MM.1S (cell line): ENCODE data around the gene ISL2.

Source experiments
- DNase-seq: peaks from one replicate; pipeline ENCODE4 v3.0.0-alpha.2; 2015
- H2AFZ ChIP-seq: fragments of 300-600 bp; sonication (generic); 2 replicates; pipeline ENCODE4 v1.6.0; 2016; ENCODE audit warnings: antibody characterized with exemption, low read length
- H3F3A ChIP-seq: fragments of 300-600 bp; sonication (generic); 2 replicates; pipeline ENCODE4 v1.6.1; 2016; ENCODE audit warnings: mild to moderate bottlenecking, antibody characterized with exemption, low read length, moderate library complexity, mixed read lengths; ENCODE audit not compliant: insufficient read depth
- H3K27ac ChIP-seq: fragments of 300-600 bp; sonication (generic); 2 replicates; pipeline ENCODE4 v1.5.1; 2016; ENCODE audit warnings: mild to moderate bottlenecking, low read length
- H3K27me3 ChIP-seq: fragments of 300-600 bp; sonication (generic); replicated peaks from 2 replicates; pipeline ENCODE4 v1.6.0; 2016; ENCODE audit warnings: low read length; ENCODE audit not compliant: insufficient read depth
- H3K36me3 ChIP-seq: fragments of 300-600 bp; sonication (generic); replicated peaks from 2 replicates; pipeline ENCODE4 v1.6.1; 2016; ENCODE audit warnings: mild to moderate bottlenecking, low read length, mixed read lengths; ENCODE audit not compliant: insufficient read depth
- H3K4me1 ChIP-seq: fragments of 300-600 bp; sonication (generic); 2 replicates; pipeline ENCODE4 v1.6.1; 2016; ENCODE audit warnings: low read length, mixed read lengths
- H3K4me2 ChIP-seq: fragments of 300-600 bp; sonication (generic); 2 replicates; pipeline ENCODE4 v1.6.0; 2016; ENCODE audit warnings: low read depth, low read length
- H3K4me3 ChIP-seq: fragments of 300-600 bp; sonication (generic); 2 replicates; pipeline ENCODE4 v1.5.1; 2016; ENCODE audit warnings: low read length, mixed read lengths
- H3K79me2 ChIP-seq: fragments of 300-600 bp; sonication (generic); 2 replicates; pipeline ENCODE4 v1.6.1; 2016; ENCODE audit warnings: mixed run types, low read length, mixed read lengths
- H3K9ac ChIP-seq: fragments of 300-600 bp; sonication (generic); 2 replicates; pipeline ENCODE4 v1.6.1; 2016; ENCODE audit warnings: low read length, mixed read lengths
- H3K9me2 ChIP-seq: fragments of 300-600 bp; sonication (generic); replicated peaks from 2 replicates; pipeline ENCODE4 v1.6.1; 2016; ENCODE audit warnings: mild to moderate bottlenecking, low read length, mixed read lengths; ENCODE audit not compliant: insufficient read depth
- H3K9me3 ChIP-seq: fragments of 300-600 bp; sonication (generic); replicated peaks from 2 replicates; pipeline ENCODE4 v1.6.1; 2016; ENCODE audit warnings: mild to moderate bottlenecking, low read length, mixed read lengths; ENCODE audit not compliant: insufficient read depth
- H4K20me1 ChIP-seq: fragments of 300-600 bp; sonication (generic); 2 replicates; pipeline ENCODE4 v1.6.1; 2016; ENCODE audit warnings: mild to moderate bottlenecking, low read length, moderate library complexity, mixed read lengths; ENCODE audit not compliant: insufficient read depth
- CTCF ChIP-seq: fragments of 300-600 bp; sonication (generic); IDR thresholded peaks from 2 replicates; pipeline ENCODE4 v1.5.1; 2016; ENCODE audit warnings: antibody characterized with exemption, low read length, mixed read lengths
- EZH2 ChIP-seq: fragments of 300-600 bp; sonication (generic); optimal IDR thresholded peaks from 2 replicates; pipeline ENCODE3; 2017; ENCODE audit warnings: low read depth, mild to moderate bottlenecking, antibody characterized with exemption, low read length, mixed read lengths
- EZH2phosphoT487 ChIP-seq: fragments of 300-600 bp; sonication (generic); IDR thresholded peaks from 2 replicates; pipeline ENCODE4 v1.6.1; 2018; ENCODE audit warnings: antibody characterized with exemption, low read length

The ISL2 gene

GRCh38 chr15:76324066-76324465 lies 12.5 kb upstream of the ISL2 start:
- no peak overlapping the region for H3K27ac ChIP-seq
- no peaks in the 10 kb centered on the region for H3K4me1 ChIP-seq
- no peak overlapping the region for H2AFZ ChIP-seq
- H4K20me1 ChIP-seq: no peaks in the 10 kb centered on the region
- no peaks in the 10 kb centered on the region for H3K36me3 ChIP-seq
- H3K4me2 ChIP-seq: no peak overlapping the region
- no peaks in the 10 kb centered on the region for H3K9me3 ChIP-seq
- H3F3A ChIP-seq: no peaks in the 10 kb centered on the region
- H3K4me3 ChIP-seq: no peak overlapping the region
- H3K27me3 ChIP-seq: no peaks in the 10 kb centered on the region
- TF ChIP-seq CTCF (no peak), EZH2 (no peak), EZH2phosphoT487 (no peak)
- DNase-seq: no peak
- H3K9me2 ChIP-seq: no peaks in the 10 kb centered on the region
- no peak overlapping the region for H3K9ac ChIP-seq
- H3K79me2 ChIP-seq: no peaks in the 10 kb centered on the region

GRCh38 chr15:76325704-76326103 lies 10.9 kb upstream of the ISL2 start:
- Histone ChIP-seq H3K27me3 (no peaks in the 10 kb centered on the region), H4K20me1 (no peaks in the 10 kb centered on the region), H2AFZ (no peak overlapping the region), H3K9ac (no peak overlapping the region), H3K4me3 (no peak overlapping the region), H3K9me3 (no peaks in the 10 kb centered on the region), H3K36me3 (no peaks in the 10 kb centered on the region), H3K79me2 (no peaks in the 10 kb centered on the region), H3K4me2 (no peak overlapping the region), H3K4me1 (no peaks in the 10 kb centered on the region), H3K27ac (no peak overlapping the region), H3K9me2 (no peaks in the 10 kb centered on the region), H3F3A (no peaks in the 10 kb centered on the region)
- TF ChIP-seq EZH2: no peak
- DNase-seq: no peak

GRCh38 chr15:76327191-76328105 lies 9.1 kb upstream of the ISL2 start:
- Histone ChIP-seq H3K27ac (no peak overlapping the region), H3K4me1 (no peaks in the 10 kb centered on the region), H3K9ac (no peak overlapping the region), H3K9me3 (no peaks in the 10 kb centered on the region), H4K20me1 (no peaks in the 10 kb centered on the region), H3K79me2 (no peaks in the 10 kb centered on the region), H3K4me3 (no peak overlapping the region), H3K36me3 (no peaks in the 10 kb centered on the region), H3K4me2 (no peak overlapping the region), H2AFZ (no peak overlapping the region), H3K27me3 (no peaks in the 10 kb centered on the region), H3F3A (no peaks in the 10 kb centered on the region), H3K9me2 (no peaks in the 10 kb centered on the region)
- no peak for DNase-seq
- TF ChIP-seq EZH2phosphoT487 (no peak), EZH2 (no peak), CTCF (no peak)
